ENCODE data around the gene TRABD2B.

TRABD2B gene

DNA sequence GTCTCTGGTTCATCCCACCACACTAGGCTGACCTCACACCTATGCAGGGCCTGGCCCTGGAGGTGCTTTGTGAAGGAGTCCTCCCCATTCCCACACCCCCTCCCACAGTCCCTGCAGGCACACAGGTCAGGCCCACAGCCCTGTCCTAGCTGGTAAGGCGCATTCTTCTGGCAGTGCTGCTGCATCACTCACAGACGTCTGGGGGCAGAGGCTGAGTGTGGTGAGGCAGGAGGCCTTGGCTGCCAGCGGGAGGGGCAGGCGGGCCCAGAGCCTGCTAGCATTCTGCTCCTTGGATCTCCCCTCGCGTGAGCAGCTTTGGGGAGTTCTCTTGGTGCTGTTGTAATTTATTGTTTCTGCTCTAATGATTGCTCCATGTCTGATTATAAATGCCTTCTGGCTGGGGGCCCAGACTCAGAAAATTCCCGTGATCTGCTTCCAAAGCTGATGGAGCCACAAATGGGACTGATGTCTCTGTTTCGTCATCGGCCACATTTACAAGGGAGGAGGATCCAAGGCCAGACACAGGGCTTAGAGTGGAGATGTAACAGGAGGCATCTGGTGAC is 62.9 kb downstream of the TRABD2B start:
- no peak overlapping the region for H3K4me3 ChIP-seq (ENCODE audit: low read depth, low read length)
- DNase-seq (ENCODE audit: low read depth): no peak
- TF ChIP-seq, protein P1, sequence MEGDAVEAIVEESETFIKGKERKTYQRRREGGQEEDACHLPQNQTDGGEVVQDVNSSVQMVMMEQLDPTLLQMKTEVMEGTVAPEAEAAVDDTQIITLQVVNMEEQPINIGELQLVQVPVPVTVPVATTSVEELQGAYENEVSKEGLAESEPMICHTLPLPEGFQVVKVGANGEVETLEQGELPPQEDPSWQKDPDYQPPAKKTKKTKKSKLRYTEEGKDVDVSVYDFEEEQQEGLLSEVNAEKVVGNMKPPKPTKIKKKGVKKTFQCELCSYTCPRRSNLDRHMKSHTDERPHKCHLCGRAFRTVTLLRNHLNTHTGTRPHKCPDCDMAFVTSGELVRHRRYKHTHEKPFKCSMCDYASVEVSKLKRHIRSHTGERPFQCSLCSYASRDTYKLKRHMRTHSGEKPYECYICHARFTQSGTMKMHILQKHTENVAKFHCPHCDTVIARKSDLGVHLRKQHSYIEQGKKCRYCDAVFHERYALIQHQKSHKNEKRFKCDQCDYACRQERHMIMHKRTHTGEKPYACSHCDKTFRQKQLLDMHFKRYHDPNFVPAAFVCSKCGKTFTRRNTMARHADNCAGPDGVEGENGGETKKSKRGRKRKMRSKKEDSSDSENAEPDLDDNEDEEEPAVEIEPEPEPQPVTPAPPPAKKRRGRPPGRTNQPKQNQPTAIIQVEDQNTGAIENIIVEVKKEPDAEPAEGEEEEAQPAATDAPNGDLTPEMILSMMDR (IDR thresholded peaks at IDR 0.05; ENCODE audit: control insufficient read depth, extremely low read depth, insufficient read depth): no peak

DNA sequence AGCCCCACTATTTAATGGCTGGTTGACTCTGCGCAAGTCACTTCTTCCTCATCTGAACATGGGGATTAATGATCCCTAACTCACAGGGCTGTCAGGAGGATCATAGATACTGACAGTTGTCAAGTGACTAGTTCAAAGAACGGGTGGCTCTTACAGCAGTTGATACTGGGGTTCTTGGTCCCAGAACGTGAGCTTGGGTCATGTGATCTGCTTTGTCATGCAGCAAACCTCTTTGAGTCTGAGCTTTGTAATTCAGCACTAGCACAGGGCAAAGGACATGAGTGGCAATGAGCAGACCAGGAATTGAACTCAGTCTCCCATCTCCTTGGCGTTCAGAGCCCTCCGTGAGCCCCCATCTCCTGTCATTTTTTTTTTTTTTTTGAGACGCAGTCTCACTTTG is 64.4 kb downstream of the TRABD2B start:
- H3K4me3 ChIP-seq (ENCODE audit: low read depth, low read length): no peak overlapping the region
- TF ChIP-seq, protein P1 (IDR thresholded peaks at IDR 0.05; ENCODE audit: control insufficient read depth, extremely low read depth, insufficient read depth): no peak
- no peak for DNase-seq (ENCODE audit: low read depth)

DNA sequence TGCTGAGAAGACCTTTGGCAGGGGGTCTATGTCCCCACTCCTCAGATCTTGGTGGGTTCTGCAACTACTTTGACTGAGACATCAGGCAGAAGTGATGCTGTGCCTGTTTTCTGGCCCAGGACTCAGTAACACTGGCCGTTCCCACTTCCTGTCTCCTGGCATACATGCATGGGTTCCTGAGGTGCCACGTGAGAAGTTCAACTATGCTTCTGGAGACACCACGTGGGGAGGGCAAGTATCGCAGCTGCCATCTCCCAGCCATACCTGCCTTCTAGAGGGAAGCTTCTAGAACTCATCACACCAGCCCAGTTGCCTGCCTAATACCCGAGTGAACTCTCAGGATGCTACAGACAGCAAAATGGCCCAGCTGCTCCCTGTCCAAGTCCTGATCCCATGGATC is 65.8 kb downstream of the TRABD2B start:
- TF ChIP-seq, protein P1 (IDR thresholded peaks at IDR 0.05; ENCODE audit: control insufficient read depth, extremely low read depth, insufficient read depth): peak; percentile 50
- no peak overlapping the region for H3K4me3 ChIP-seq (ENCODE audit: low read depth, low read length)
- no peak for DNase-seq (ENCODE audit: low read depth)

DNA sequence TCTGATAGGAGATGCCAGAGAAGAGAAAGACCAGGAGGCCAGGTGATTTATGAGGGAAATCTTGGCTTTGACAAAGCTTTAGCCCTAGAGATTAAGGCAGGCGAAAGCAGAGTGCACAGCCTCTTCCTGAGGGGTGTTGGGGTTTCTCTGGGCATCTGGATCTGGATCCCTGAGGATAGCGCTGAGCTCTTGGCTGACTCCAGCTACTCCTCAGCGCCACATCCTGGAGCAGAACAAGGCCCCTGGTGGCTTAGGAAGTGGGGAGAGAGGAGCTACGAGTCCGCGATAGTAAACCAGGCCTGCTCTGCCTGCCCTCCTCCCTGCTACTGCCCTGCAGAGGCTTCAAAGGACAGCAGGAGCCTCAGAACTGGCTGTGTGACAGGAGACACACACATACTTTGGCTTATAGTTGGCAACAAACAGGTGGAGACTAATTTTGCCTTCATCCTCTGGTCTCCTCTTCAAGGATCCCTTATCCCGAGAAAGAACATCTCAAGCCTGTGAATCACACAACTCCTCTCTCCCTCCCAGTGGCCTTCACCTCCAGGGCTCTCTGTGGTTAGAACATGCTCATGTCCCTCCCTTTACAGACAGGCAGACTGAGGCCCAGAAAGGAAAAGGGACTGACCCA is 66.9 kb downstream of the TRABD2B start:
- TF ChIP-seq, protein P1 (IDR thresholded peaks at IDR 0.05; ENCODE audit: control insufficient read depth, extremely low read depth, insufficient read depth): no peak
- DNase-seq (ENCODE audit: low read depth): no peak
- no peak overlapping the region for H3K4me3 ChIP-seq (ENCODE audit: low read depth, low read length)

DNA sequence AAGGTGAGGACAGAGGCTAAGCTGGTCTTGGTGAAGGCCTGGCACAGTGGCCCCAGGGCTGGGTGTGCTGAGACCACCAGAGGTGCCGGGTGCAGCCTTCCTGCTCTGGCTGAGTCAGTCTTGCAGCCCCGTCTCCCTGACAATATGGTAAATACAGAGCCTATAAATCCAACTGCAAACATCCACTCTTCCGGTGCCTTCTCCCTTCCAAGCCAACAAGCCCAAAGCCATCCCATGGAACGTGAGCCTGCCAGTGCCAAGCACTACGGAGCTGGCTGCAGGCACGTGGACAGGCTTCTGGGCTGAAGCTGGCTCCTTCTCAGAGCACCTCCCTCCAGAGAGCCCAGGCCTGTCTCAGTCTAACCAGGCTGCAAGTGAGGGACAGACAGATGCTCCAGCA is 70.0 kb downstream of the TRABD2B start:
- TF ChIP-seq, protein P1 (IDR thresholded peaks at IDR 0.05; ENCODE audit: control insufficient read depth, extremely low read depth, insufficient read depth): no peak
- DNase-seq (ENCODE audit: low read depth): peak; percentile 92
- H3K4me3 ChIP-seq (ENCODE audit: low read depth, low read length): no peak overlapping the region

DNA sequence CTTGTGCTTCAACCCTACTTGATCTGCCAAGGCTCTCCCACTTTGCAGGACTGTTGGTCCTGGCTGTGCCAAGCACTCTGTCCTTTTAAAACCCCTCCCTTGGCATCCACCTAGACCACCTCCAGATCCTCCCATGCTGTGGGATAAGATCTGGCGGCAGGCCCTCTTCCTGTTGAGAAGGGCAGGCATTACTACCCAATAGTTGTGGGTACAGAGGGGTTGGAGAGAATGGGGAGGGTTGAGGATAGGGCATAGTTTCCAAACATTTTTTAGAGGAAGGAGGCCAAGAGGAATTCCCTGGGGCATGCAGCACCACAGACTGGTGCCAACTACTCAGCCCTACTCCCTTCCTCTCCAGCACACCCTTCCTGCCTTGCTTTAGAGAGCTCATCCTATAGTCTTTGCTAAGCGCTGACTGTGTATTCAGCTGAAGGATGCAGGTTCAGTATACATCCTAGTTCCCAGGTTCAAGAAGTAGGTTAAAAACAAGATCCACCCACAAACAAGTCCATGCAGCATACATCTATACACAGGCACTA is 70.7 kb downstream of the TRABD2B start:
- TF ChIP-seq, protein P1 (IDR thresholded peaks at IDR 0.05; ENCODE audit: control insufficient read depth, extremely low read depth, insufficient read depth): no peak
- H3K4me3 ChIP-seq (ENCODE audit: low read depth, low read length): no peak overlapping the region
- no peak for DNase-seq (ENCODE audit: low read depth)
